ENCODE results near the gene NCOA6.

The NCOA6 gene

DNA sequence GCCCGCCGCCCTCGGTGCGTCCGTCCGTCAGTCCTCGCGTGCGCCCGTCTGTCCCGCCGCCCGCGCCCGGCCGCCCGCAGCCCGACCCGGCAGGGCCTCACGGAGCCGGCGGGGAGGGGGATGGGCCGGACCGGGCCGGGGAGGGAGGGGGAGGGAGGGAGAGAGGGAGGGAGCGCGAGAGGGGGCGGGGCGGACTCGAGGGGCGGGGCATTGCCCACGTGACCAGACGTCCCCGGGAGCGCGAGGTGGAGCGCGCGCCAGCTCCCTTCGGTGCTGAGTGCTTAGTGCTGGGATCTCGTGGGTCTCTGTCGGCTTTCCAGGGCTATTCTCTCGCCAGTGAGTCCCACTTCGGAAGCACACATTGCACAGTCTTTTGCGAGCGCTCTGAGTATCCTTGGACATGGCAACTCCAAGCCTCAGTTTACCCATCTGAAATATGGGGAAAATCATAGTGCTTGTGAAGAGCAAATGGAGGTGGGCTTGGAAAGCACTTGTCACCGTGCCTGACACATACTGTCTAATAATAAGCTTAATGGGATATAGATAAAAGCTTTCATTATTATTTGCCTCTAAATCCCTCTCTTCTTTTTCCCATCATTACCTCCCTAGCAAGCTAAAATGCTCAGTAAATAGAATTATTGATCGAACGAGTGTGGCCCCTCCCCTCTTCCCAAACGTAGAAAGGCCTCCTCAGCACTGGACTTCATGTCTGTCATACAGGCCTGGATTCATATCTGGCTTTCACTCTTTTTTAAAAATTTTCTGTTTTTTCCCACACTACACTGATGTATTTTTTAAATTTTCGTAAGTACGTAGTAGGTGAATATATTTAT lies at the start of gene NCOA6:
Gene NCOA6 (minus strand): TSS at position 122 of the 833 bp plus-strand sequence. CDS start 43,296 bp downstream, outside the sequence.
- DNase-seq, result peak; percentile 55 to 77

- DNase-seq, result peak; percentile 31 to 34
Measured at GRCh38 chr20:34874094-34874654, 48.7 kb upstream of the NCOA6 start.

GRCh38 chr20:34873583-34874093 lies 48.2 kb upstream of the NCOA6 start:
- no peak for DNase-seq

DNA sequence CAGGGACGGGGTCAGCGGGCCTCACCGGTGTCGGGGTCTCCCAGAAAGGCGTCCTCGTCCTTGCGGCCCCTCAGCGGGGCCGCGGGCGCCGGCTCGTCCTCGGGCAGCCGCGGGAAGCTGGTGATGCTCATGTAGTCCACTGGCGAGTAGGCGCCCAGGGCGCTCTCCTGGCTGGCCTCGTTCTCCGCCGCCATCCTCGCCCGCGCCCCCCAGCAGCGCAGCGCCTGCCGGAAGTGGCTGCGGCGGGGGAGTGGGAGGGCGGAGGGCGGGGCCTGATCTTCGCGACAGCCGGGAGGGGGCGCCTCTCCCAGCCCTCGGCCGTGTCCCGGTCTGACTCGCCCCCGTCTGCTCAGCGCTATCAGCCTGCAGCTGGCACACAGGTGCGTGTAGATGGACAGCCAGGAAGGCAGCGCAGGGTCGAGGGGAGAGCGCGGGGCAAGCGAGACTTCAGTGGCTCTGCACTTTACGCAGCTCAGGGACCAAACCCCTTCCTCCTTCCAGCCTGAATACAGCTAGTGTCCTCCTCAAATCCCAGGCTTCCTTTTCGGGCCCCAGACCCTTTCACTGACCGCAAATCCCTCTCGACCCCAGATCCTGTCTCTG lies 47.3 kb upstream of the NCOA6 start, which contains the start of gene GGT7:
Gene GGT7 (minus strand): TSS at position 235 of the 603 bp plus-strand sequence. CDS start 41 bp downstream, at position 194.
- DNase-seq, result peak; percentile 49 to 73

GRCh38 chr20:34871966-34872621 lies 46.6 kb upstream of the NCOA6 start:
- DNase-seq, result no peak

GRCh38 chr20:34871320-34871926 lies 46.0 kb upstream of the NCOA6 start:
- no peak for DNase-seq

GRCh38 chr20:34864216-34864615 lies 38.8 kb upstream of the NCOA6 start:
- DNase-seq, result no peak

- no peak for DNase-seq
Measured at GRCh38 chr20:34863421-34863965, 38.0 kb upstream of the NCOA6 start.

DNA sequence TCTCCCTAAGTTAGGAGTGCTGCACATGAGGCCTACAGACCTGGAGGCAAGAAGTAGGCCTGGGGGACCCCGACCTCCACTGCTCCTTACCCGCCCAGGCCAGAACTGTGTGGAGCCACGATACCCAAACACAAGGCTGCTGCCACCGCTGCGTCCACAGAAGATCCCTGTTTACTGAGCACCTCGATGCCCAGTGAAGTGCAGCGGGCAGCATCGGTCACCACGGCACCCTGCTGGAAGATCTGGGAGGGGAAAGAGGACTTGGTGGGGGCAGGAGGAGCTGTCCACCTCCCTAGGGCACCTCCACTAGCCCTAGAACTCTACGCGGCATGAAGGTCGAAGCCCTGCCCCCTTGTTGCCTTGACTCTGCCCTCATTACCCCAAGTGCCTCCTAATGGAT lies 37.3 kb upstream of the NCOA6 start:
- no peak for DNase-seq

DNA sequence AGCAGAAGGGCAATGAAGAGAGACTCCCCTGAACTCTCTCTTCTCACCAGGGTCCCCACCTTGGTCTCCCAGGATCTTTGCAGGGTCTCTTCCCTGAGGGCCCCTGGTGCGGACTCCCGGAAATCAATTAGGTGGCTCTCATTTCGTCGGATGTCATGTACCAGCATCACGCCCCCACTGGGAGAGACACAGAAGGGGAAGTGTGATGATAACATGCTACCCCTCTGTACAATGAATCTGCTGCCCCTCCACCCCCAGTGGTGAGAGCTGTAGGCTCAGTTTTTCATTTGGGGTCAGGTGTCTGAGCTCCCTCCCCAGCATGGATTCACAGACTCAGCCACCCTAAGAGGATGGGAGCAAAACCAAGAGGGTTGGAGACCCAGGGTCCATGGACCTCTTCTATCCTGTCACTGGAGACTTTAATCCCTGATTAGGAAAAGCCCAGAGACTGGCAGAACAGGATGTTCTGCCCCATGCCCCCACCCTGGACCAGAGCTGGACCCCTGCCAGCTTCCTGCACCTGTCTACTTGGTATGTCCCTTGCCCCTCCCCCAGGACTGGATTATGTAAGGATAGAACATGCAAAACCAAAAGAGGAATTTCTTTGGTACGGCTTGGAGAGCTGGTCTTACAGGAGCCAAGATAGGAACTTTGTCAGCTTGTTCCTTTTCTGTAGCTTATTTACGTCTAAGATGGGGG lies 36.1 kb upstream of the NCOA6 start:
- no peak for DNase-seq

GRCh38 chr20:34859826-34860545 lies 34.5 kb upstream of the NCOA6 start:
- no peak for DNase-seq

DNA sequence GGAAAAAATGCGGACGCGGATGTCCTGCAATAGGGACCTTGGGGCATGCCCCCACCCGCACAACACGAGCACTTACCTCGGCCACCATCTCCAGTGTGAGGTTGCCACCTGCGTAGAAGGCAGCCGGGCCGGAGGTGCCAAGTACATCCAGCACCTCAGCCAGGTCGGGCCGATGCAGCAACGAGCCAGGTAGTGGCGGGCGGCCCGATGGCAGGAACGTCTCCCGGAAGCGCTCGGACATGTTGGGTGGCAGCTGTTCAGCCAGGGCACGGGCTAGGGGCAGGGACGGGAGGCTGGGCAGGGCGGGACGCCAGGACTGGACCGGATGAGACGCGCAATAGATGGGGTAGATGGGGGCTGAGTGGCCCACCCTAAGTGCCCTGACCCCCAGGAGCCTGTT lies 33.9 kb upstream of the NCOA6 start:
- DNase-seq, result no peak

- no peak for DNase-seq
Measured at GRCh38 chr20:34852298-34852697, 26.8 kb upstream of the NCOA6 start.

GRCh38 chr20:34850969-34851368 lies 25.5 kb upstream of the NCOA6 start:
- no peak for DNase-seq

GRCh38 chr20:34849778-34850177 lies 24.3 kb upstream of the NCOA6 start:
- DNase-seq, result no peak

DNA sequence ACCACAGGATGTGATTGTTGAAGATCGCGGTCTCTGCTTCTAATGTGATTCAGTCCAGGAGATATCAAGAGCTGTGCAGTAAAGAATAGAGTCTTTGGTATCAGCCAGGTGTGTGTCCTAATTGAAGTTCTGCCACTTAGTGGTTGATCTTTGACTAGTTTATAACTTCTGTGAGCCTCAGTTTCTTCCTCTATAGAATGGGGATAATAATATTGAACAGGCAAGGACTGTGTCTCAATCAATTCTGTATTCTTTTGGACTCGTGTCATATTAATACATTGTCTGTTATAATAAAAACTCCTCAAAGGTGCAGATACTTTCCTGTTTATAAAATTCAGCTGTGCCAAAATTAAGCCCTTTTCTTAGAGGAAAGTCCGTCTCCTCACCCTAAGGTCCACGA lies 23.1 kb upstream of the NCOA6 start:
- no peak for DNase-seq

- no peak for DNase-seq
Measured at GRCh38 chr20:34843421-34843820, 18.0 kb upstream of the NCOA6 start.

DNA sequence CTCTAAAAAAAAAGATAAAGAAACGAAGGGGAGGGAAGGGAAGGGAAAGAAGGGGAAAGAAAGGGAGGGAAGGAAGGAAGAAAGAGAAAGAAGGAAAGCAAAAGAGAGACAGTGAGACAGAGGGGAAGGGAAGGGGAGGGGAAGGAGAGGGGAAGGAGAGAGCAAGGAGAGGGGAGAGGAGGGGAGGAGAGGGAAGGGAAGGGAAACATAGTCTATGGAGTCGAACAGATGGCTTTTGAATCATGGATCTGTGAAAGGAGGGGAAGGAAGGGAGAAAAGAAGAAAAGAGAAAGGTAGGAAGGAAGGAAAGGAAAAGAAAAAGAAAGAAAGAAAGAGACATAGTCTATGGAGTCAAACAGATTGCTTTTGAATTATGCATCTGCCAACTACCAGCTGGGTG lies 16.7 kb upstream of the NCOA6 start:
- no peak for DNase-seq

GRCh38 chr20:34834459-34834893 lies 9.0 kb upstream of the NCOA6 start:
- no peak for DNase-seq

DNA sequence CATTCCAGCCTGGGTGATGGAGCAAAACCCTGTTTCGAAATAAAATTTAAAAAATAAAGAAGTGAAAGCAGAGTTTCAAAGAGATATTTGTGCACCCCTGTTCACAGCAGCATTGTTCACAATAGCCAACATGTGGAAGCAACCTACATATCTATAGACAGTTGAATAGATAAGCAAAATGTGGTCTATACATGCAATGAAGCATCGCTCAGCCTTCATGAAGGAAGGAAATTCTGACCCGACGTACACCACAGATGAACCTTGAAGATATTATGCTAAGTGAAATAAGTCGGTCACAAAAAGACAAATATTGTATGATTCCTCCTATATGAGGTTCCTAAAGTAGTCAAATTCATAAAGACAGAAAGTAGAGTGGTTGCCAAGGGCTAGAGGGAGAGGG lies 6.5 kb upstream of the NCOA6 start:
- no peak for DNase-seq

DNA sequence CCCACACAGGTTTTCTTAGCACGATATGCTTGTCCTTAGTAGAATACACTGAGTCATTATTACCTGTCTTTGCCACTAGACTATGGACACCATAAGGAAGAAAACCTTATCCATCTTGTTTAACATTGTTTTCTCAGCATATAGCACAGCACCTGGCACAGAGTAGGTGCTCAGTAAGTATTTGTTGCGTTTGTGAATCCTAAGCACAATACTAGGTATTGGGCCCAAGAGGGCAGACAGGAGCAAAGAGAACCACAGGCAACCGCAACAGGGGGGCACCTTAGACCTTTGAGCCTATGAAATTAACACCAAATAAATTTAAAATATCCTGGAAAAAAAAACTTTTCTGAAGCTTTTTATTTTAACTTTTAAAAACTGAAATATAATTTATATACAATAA lies 3.7 kb upstream of the NCOA6 start:
- DNase-seq, result no peak
